Karpas-422 (cell line): ENCODE measurements around the gene TLCD5. TPM values are rescaled to one million over a fixed set of nuclear protein-coding genes. Genes with fewer than 3 reads are reported as not detected.
A peak's percentile ranks its signal among the peaks of the same experiment; 100 is the strongest.

Source experiments
- DNase-seq: peaks from one replicate; pipeline ENCODE4 v3.0.0-alpha.2; 2015
- H2AFZ ChIP-seq: fragments of 200-600 bp; sonication (generic); 2 replicates; pipeline ENCODE4 v1.6.1; 2014; ENCODE audit warnings: antibody characterized with exemption, low read length, mixed read lengths
- H3K27ac ChIP-seq: fragments of 200-600 bp; sonication (generic); 2 replicates; pipeline ENCODE4 v1.5.1; 2014; ENCODE audit warnings: mild to moderate bottlenecking, low read length, moderate library complexity
- H3K27me3 ChIP-seq: fragments of 200-600 bp; sonication (generic); 2 replicates; pipeline ENCODE4 v1.6.1; 2014; ENCODE audit warnings: low read length, mixed read lengths
- H3K36me3 ChIP-seq: fragments of 200-600 bp; sonication (generic); 2 replicates; pipeline ENCODE4 v1.6.1; 2014; ENCODE audit warnings: low read length, mixed read lengths; ENCODE audit not compliant: insufficient read depth
- H3K4me1 ChIP-seq: fragments of 200-600 bp; sonication (generic); 2 replicates; pipeline ENCODE4 v1.6.1; 2014; ENCODE audit warnings: mild to moderate bottlenecking, low read length, mixed read lengths
- H3K4me2 ChIP-seq: fragments of 200-600 bp; sonication (generic); 2 replicates; pipeline ENCODE4 v1.6.1; 2014; ENCODE audit warnings: low read length, low read depth, mild to moderate bottlenecking; ENCODE audit not compliant: poor library complexity, severe bottlenecking
- H3K4me3 ChIP-seq: fragments of 200-600 bp; sonication (generic); 2 replicates; pipeline ENCODE4 v1.5.1; 2014; ENCODE audit warnings: mild to moderate bottlenecking, antibody characterized with exemption, low read length, mixed read lengths
- H3K79me2 ChIP-seq: fragments of 200-600 bp; sonication (generic); 2 replicates; pipeline ENCODE4 v1.6.1; 2014; ENCODE audit warnings: mild to moderate bottlenecking, low read length, mixed read lengths
- H3K9ac ChIP-seq: fragments of 200-600 bp; sonication (generic); 2 replicates; pipeline ENCODE4 v1.6.0; 2014; ENCODE audit warnings: low read length
- H3K9me2 ChIP-seq: fragments of 200-600 bp; sonication (generic), shearing (Covaris generic); replicated peaks from 2 replicates; pipeline ENCODE4 v1.6.0; 2014; ENCODE audit warnings: mild to moderate bottlenecking, low read length, moderate library complexity; ENCODE audit not compliant: insufficient read depth
- H3K9me3 ChIP-seq: fragments of 300-700, 200-600 bp; sonication (generic); 2 replicates; pipeline ENCODE4 v1.6.1; 2014; ENCODE audit warnings: low read length, mixed read lengths
- H4K20me1 ChIP-seq: fragments of 200-600 bp; sonication (generic); 2 replicates; pipeline ENCODE4 v1.6.1; 2014; ENCODE audit warnings: mild to moderate bottlenecking, antibody characterized with exemption, low read length, low read depth; ENCODE audit not compliant: insufficient read depth
- total RNA-seq: library from RNA; depleted of rRNA; stranded (reverse); fragments of >200 nt; shearing (Covaris generic); gene quantifications from 2 replicates; pipeline ENCODE4 v1.2.3, GENCODE V29; 2014; ENCODE audit warnings: low replicate concordance

The TLCD5 gene
- total RNA-seq, 1 experiment from 2014 or later: 4.5 TPM

- Histone ChIP-seq H3K36me3 (no peaks in the 10 kb centered on the region), H3K9ac (no peak overlapping the region), H3K79me2 (no peaks in the 10 kb centered on the region), H3K27me3 (no peaks in the 10 kb centered on the region), H2AFZ (no peak overlapping the region), H3K4me2 (no peak overlapping the region), H3K4me3 (no peak overlapping the region), H3K9me2 (no peaks in the 10 kb centered on the region), H3K9me3 (no peaks in the 10 kb centered on the region), H3K27ac (no peak overlapping the region), H4K20me1 (no peaks in the 10 kb centered on the region), H3K4me1 (no peaks in the 10 kb centered on the region; the same call in 1 of the 2 replicates)
- DNase-seq: no peak
Observed at GRCh38 chr11:120316880-120317688, 8.0 kb upstream of the TLCD5 start.

DNA sequence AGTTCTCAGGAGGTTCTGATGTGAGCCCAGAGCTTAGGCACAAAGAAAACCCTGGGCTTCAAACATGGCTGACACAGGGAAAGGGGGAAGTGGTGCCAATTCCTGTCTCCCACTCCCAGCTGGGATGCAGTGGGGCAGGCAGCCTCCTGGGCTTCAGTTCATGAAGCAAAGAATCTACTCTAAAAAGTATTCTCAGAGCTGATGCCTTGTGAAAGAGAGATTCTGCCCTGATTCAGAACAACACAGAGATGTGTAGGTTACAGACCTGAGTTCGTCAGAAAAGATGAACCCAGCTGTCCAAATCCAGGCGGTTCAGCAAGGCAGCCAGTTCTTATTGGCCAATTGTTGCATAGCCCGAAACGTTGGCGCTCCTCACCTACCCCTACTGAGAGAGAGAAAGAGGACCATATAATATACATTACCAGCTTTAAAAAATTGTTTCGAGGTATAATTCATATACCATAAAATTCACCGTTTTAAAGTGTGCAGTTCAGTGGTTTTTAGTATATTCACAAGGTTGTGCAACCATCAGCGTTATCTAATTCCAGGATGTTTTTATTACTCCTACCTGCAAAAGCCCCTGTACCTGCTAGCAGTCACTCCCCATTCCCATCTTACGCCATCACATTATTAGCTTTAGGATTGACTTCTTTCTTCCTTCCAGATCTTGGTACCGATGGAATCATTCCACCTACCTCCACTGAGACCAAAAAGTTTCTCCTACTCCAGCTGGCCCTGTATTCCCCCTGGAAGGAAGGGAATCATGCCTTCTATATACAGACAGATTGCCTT lies 7.2 kb upstream of the TLCD5 start:
- H3K27me3 ChIP-seq: no peaks in the 10 kb centered on the region
- no peak overlapping the region for H3K4me3 ChIP-seq
- H2AFZ ChIP-seq: no peak overlapping the region
- no peaks in the 10 kb centered on the region for H4K20me1 ChIP-seq
- no peaks in the 10 kb centered on the region; the same call in 1 of the 2 replicates for H3K4me1 ChIP-seq
- H3K79me2 ChIP-seq: no peaks in the 10 kb centered on the region
- DNase-seq: no peak
- H3K36me3 ChIP-seq: no peaks in the 10 kb centered on the region
- no peaks in the 10 kb centered on the region for H3K9me2 ChIP-seq
- H3K9me3 ChIP-seq: no peaks in the 10 kb centered on the region
- no peak overlapping the region for H3K27ac ChIP-seq
- H3K4me2 ChIP-seq: no peak overlapping the region
- H3K9ac ChIP-seq: no peak overlapping the region

DNA sequence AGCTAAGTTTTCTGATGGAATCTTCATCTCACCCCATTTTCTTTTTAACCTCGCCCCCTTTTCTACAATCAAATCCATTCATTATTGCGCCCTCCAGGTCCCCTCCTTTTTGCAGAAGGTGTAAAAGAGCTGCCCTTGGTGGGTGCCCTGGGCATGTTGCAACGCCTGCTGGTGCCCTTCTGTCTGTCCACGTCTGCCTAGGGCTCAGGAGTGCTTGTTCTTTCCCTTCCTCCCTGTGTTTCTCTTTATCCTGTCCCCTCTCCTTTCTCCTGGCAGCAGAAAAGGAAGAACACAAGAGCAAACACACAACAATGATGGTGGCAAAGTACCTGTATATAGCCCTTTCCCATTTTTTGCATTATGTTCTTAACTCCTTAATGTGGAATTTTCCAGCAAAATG lies 6.2 kb upstream of the TLCD5 start:
- Histone ChIP-seq H3K27me3 (no peaks in the 10 kb centered on the region), H3K4me3 (no peak overlapping the region), H3K9ac (no peak overlapping the region)

GRCh38 chr11:120326228-120326627 lies 1.1 kb downstream of the TLCD5 start:
- no peak for DNase-seq
- no peaks in the 10 kb centered on the region for H3K9me2 ChIP-seq
- peaks cover 21% of the 10 kb centered on the region for H3K4me1 ChIP-seq
- no peaks in the 10 kb centered on the region for H3K36me3 ChIP-seq
- H3K4me2 ChIP-seq: peak overlapping the region; percentile 77
- H4K20me1 ChIP-seq: no peaks in the 10 kb centered on the region
- no peaks in the 10 kb centered on the region for H3K9me3 ChIP-seq
- no peaks in the 10 kb centered on the region for H3K27me3 ChIP-seq
- H3K27ac ChIP-seq: no peak overlapping the region
- peak overlapping the region; percentile 77; the same call in 1 of the 2 replicates for H3K9ac ChIP-seq
- H3K79me2 ChIP-seq: no peaks in the 10 kb centered on the region
- H2AFZ ChIP-seq: no peak overlapping the region
- H3K4me3 ChIP-seq: peak overlapping the region; percentile 66

More for the DNA sequence above, 6.2 kb upstream of the TLCD5 start:
- Histone ChIP-seq H3K9me3 (no peaks in the 10 kb centered on the region), H3K36me3 (no peaks in the 10 kb centered on the region), H3K79me2 (no peaks in the 10 kb centered on the region), H3K4me2 (no peak overlapping the region), H4K20me1 (no peaks in the 10 kb centered on the region), H3K27ac (no peak overlapping the region), H3K9me2 (no peaks in the 10 kb centered on the region), H3K4me1 (no peaks in the 10 kb centered on the region; the same call in 1 of the 2 replicates), H2AFZ (no peak overlapping the region)
- DNase-seq: no peak

DNA sequence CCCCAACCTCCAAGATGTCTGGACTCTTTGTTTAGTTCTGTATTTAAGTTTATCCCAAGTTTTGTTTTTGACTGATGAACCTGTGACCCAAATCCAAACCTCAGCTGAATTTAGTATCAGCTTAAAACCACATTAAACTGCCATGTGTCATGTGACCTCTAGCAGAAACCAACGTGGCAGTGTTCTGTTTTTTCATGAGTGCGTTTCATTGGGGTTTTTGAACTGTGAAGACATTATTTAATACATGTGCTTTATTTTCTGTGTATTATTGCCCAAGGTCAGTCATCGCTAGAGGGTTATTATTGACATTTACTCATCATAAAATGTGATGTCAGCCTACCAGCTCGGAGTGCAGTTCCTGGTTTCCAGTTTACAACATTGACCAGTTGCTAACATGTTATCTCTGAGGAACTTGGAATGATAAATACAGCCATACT lies 1.8 kb downstream of the TLCD5 start:
- Histone ChIP-seq H3K27me3 (no peaks in the 10 kb centered on the region), H3K27ac (no peak overlapping the region), H3K79me2 (no peaks in the 10 kb centered on the region), H3K36me3 (no peaks in the 10 kb centered on the region), H2AFZ (no peak overlapping the region), H3K4me1 (peaks cover 21% of the 10 kb centered on the region), H3K4me3 (no peak overlapping the region; the same call in 1 of the 2 replicates), H3K4me2 (peak overlapping the region; percentile 77), H3K9ac (no peak overlapping the region), H3K9me3 (no peaks in the 10 kb centered on the region), H4K20me1 (no peaks in the 10 kb centered on the region), H3K9me2 (no peaks in the 10 kb centered on the region)
- no peak for DNase-seq

GRCh38 chr11:120327311-120327710 lies 2.2 kb downstream of the TLCD5 start:
- no peak overlapping the region for H3K4me3 ChIP-seq
- no peaks in the 10 kb centered on the region for H3K27me3 ChIP-seq
- H3K79me2 ChIP-seq: no peaks in the 10 kb centered on the region
- no peaks in the 10 kb centered on the region for H3K36me3 ChIP-seq
- no peak overlapping the region for H3K9ac ChIP-seq
- H4K20me1 ChIP-seq: no peaks in the 10 kb centered on the region
- H3K9me2 ChIP-seq: no peaks in the 10 kb centered on the region
- H3K9me3 ChIP-seq: no peaks in the 10 kb centered on the region
- H3K4me1 ChIP-seq: peaks cover 21% of the 10 kb centered on the region
- no peak for DNase-seq
- no peak overlapping the region for H3K4me2 ChIP-seq
- H2AFZ ChIP-seq: no peak overlapping the region
- no peak overlapping the region for H3K27ac ChIP-seq

DNA sequence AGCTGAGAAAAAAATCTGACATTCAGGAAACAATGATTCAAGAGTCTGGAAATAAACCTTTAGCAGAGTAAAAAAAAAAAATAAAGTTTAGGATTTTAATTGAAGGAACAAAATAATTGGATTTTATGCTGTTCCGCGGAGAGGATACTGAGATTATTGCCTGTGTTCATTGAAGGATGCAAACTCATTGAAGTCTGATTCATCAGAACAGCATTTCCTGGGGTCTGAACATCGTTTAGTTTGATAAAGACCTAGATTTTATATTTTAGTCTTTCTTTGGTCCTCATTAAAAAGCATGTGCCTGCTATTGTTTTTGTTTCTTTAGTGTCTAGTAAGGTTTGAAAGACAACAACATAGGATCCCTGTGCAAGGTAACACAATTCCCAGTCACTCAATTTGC lies 4.5 kb downstream of the TLCD5 start:
- Histone ChIP-seq H3K9ac (no peak overlapping the region), H3K27ac (no peak overlapping the region), H3K9me2 (no peaks in the 10 kb centered on the region), H3K9me3 (no peaks in the 10 kb centered on the region), H3K4me3 (no peak overlapping the region), H4K20me1 (no peaks in the 10 kb centered on the region), H3K36me3 (no peaks in the 10 kb centered on the region), H2AFZ (no peak overlapping the region), H3K4me2 (no peak overlapping the region), H3K79me2 (no peaks in the 10 kb centered on the region), H3K4me1 (peaks cover 39% of the 10 kb centered on the region), H3K27me3 (no peaks in the 10 kb centered on the region)
- no peak for DNase-seq

DNA sequence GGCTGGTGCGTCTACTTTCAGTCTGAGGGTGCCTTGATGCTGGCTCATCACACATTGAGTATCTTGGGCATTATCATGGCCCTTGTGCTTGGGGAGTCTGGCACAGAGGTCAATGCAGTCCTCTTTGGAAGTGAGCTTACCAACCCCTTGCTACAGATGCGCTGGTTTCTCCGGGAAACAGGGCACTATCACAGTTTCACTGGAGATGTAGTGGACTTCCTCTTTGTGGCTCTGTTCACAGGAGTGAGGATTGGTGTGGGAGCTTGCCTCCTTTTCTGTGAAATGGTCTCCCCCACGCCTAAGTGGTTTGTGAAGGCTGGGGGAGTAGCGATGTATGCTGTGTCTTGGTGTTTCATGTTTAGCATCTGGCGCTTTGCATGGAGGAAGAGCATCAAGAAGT lies 4.9 kb downstream of the TLCD5 start:
- Histone ChIP-seq H3K4me3 (no peak overlapping the region), H3K27ac (no peak overlapping the region), H3K9ac (no peak overlapping the region), H3K9me2 (no peaks in the 10 kb centered on the region), H4K20me1 (no peaks in the 10 kb centered on the region), H3K27me3 (no peaks in the 10 kb centered on the region), H3K4me1 (peaks cover 37% of the 10 kb centered on the region), H3K36me3 (no peaks in the 10 kb centered on the region), H3K4me2 (no peak overlapping the region), H3K9me3 (no peaks in the 10 kb centered on the region), H3K79me2 (no peaks in the 10 kb centered on the region), H2AFZ (no peak overlapping the region)
- no peak for DNase-seq
